NCI-H1105 treated with DMSO at 0.1 percent for 48 hours (cell line): Measurements from ENCODE around the gene GTPBP1.

Experiments
- DNase-seq: peaks from one replicate; lab custom pipeline; 2025; lab: John Stamatoyannopoulos, UW

Gene GTPBP1

GRCh38 chr22:38727123-38727522 is 21.4 kb downstream of the GTPBP1 start:
- DNase-seq, result no peak

- no peak for DNase-seq
Observed at GRCh38 chr22:38727530-38728451, 22.0 kb downstream of the GTPBP1 start.

DNA sequence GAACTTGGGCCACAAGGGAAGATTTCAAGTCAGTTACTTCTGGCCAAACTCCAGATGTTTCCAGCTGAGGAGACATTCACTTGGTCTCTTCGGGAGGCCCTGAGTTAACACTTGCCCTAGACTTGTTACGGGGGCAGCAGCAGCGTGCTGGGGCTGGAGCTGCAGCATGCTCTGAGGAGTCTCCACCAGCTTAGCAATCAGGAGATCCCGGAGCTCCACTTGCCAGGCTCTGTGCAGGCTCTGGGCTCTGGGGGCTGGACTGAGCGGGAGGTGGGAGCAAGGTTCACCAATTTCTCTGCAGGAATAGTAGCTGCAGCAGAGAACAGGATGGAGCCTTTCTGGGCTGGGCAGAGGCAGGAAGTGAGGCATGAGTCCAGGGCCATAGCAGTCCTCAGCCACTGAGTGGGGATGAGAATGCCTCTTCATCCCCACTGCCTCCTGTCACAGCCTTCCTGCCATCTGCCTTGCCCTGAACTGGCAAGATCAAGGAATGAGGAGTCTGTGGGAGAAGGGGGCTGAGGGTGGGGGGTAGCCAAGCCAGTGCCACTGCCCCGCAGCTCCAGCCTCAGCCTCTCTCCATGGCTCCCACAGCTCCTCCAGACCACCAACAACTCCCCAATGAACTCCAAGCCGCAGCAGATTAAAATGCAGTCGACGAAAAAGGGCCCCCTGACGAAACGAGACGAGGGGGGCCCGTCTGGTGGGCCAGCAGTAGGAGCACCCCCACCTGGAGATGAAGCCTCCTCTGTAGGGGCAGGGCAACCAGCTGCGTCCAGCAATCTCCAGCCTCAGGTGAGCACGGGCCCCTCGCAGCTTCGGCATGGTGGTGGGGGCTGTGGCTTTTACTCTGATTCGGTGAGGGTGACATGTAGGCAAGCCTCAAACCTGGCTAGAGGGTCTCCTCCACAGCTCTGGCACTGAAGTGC is 23.4 kb downstream of the GTPBP1 start:
- no peak for DNase-seq

DNA sequence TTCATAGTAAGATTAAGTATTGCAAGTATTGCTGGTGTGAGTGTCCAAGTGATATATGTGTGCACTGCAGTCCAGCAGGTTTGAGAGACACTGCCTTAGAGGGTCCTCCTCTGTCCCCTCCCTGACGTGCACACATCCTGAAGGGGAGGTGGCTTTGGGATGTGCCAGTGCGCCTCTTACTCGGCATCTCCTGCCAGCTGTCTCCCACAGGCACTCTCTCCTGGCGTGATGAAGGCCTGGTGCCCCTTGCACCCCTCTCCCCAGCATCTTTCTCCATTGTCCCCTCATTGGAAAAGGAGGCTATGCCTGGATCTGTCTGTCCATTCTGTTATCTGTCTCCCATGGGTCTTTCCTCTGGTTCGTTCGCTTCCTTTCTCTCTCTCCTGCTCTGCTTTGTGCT is 24.2 kb downstream of the GTPBP1 start:
- no peak for DNase-seq

DNA sequence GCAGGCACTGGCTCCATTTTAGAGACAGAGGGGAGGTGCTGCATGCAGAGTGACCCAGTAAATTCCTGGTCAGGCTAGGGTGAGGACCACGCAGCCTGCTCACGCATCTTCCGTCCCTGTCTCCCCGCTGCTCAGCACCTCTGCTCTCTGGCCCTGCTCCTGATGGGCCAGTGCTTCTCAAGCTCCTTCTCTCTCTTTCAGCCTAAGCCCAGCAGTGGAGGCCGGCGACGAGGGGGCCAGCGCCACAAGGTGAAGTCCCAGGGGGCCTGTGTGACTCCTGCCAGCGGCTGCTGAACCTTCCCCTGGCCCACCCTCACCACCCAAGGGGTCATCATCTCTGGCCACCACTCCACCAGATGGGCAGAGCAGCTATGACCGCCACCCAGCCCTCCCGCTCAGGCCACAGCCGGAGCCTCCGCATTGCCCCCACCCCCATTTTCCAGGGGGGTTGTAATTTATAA is 24.7 kb downstream of the GTPBP1 start:
- DNase-seq, result no peak

- no peak for DNase-seq
Observed at GRCh38 chr22:38731703-38732161, 26.0 kb downstream of the GTPBP1 start.

DNA sequence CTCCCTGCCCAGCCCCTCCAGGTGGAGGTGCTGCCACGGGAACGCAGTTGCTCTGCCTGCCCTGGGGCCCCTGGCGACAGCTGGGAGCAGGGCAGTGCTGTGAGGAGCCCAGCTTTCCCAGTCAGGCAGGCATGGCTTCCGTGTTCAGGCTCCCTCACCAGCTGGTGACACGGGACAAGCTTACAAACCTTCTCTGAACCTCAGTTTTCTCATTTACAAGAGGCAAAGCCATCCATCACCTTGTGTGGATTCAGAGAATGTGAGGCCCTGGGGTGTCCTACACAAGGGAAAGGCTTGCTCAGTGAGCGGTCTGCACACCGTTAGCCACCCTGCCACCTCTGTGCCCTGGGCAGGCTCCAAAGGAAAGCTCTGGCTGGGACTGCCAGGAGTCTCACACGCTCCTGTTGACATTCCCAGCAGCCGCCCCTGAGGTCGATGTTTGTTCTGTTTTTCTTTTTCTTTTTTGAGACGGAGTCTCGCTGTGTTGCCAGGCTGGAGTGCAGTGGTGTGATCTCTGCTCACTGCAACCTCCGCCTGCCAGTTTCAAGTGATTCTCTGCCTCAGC is 26.6 kb downstream of the GTPBP1 start:
- DNase-seq, result no peak

- DNase-seq, result peak; percentile 48
Observed at GRCh38 chr22:38733329-38733723, 27.6 kb downstream of the GTPBP1 start.

DNA sequence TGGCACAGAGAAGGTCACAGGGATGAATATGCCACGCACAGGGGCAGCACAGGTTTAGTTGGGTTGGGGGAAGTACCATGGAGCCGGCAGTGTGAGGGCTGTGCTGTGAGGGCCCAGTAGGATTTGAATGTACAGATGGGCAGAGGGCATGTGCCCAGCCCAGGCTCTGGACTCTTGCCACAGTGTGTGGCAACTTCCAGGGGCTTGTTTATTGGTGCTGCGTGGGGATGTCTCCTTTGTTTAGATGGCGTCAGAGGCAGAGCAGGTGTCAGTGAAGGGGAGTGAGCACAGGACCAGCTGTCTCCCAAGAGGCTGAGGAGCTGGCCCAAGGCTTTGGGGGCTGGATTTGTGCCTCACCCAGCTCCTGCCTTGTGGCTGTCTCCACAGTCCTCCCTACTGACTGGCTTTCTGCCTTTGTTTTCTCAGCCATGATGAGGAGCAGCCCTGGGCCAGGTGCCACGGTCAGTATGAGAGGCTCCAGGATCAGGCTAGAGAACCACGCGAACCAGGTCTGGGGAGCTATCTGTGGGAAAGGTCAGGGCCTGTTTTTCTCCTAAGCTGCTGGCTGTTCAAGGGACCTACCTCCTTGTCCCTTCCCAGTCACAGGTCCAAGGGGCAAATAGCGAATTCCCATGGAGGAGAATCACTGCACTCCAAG is 28.1 kb downstream of the GTPBP1 start:
- peak; percentile 82 for DNase-seq

DNA sequence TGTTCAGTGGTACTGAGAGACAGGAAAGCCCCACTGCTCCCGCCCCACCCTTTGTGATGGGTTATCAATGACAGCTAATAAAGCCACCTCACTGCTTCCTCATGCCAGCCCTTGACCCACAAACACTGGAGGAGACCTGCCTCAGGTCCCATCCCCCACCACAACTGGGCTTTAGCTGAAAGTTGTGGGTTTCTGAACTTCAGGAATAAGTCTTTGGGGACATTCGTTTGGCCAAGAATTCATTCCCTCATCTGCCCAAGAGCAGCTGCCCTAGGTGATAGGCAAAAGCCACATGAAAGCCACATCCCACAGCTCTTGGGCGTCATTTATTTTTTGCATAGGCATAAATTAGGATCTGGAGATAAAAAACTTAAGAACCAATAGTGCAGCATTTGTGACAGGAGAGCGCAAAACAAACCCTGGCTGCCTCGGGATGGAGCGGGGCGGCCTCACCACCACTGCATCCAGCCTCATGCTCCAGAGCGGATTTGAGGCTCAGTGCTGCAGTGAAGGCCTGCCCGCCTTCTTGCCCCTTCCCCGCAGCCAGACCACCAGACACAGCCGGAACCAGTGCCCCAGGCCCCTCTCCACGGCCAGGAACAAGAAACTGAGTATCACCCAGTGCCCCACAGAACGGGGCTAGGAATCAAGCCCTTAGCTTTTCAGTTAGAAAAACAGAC is 28.8 kb downstream of the GTPBP1 start:
- no peak for DNase-seq

- no peak for DNase-seq
Observed at GRCh38 chr22:38735126-38735464, 29.4 kb downstream of the GTPBP1 start.

GRCh38 chr22:38735465-38736256 is 29.9 kb downstream of the GTPBP1 start:
- no peak for DNase-seq

- DNase-seq, result no peak
Observed at GRCh38 chr22:38736257-38736570, 30.5 kb downstream of the GTPBP1 start.

- DNase-seq, result no peak
Observed at GRCh38 chr22:38737302-38738060, 31.7 kb downstream of the GTPBP1 start.

DNA sequence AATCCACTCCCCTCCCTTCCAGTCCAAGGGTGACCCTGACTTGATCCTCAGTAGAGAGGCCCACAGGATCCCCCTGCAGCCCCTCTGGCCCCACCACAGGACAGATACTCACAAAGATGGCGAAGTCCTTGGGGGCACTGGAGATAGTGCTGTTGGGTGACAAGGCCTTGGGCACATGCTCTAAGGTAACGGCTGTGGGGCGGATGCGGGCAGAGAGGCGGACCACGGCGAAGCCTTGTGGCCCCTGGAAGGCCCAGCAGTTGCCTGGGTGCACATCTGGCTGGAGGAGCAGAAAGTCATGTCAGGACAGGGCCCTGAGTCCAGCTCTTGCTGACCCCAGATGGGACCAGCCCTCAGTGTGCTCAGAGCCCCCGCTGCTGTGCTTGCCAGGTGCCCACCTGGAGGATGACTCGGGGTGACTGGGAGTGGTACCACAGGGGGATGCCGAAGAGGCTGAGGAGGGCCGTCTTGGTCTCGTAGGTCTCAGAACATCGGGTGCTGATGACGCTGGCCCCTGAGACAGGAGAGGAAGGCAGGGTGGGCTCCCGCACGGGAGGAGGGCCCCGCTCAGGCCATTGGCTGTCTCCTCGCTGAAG is 32.8 kb downstream of the GTPBP1 start:
- DNase-seq, result no peak

GRCh38 chr22:38739300-38740055 is 33.7 kb downstream of the GTPBP1 start:
- no peak for DNase-seq

DNA sequence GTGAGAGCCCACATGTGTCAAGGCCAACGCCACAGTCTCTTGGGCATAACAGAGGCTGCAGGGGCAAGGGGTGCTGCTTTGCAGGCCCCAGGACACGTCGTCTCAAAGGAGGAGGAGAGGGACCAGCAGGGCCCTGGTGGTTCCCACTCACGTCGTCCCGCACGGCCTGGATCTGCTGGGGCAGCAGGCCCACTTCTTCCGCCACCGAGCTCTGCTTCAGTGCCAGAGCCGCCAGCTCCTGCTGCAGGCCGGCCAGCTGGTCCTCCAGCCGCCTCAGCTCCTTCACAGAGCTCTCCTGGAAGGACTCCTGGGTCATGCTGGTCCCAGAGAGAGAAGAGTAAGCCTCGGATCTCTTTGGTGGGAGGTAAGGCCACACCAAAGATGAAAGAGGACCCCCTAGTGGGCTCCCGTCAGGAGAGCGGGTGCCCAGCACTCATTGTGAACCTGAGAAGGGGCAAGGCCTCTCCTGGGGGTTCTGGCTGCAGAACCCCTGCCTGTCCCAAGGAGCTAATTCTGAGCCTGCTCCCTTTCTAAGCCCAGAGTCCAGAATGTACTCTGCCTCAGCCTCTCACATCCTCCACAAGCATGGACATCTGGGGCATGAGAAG is 34.5 kb downstream of the GTPBP1 start:
- no peak for DNase-seq

DNA sequence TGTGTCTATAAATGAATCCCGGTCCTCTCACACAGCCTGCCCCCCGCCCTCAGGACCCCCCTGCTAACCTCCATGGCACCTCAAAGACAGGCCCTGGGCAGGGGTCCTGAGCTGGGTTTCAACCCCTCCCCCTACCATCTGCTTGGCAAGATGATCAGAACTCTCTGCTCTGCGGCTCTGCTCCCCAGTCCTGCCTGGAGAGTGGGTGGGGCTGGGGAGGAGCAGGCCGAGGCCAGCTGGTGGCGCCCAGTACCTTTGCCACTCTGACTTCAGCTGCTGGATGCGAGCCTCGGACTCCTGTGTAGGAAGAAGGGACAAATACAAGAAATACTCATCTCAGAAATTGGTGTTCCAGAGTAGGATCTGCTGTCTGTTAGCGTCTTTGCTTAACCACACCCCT is 35.0 kb downstream of the GTPBP1 start:
- no peak for DNase-seq
